SJSA1 (cell line): Measurements from ENCODE around the gene SLC2A4RG. TPM values are rescaled to one million over a fixed set of nuclear protein-coding genes. Genes with fewer than 3 reads are reported as not detected.

Experiments
- DNase-seq, 2 experiments: peaks; one replicate each; pipeline ENCODE4 v3.0.0-alpha.2; 2015 to 2020; ENCODE audit warnings: low spot score in 2 of 2, low read depth in 1 of 2
- H3K27ac ChIP-seq: fragments of 250-450 bp; sonication (Bioruptor Pico); 2 replicates; pipeline ENCODE4 v1.5.1; 2020; ENCODE audit warnings: mild to moderate bottlenecking, moderate library complexity
- H3K27me3 ChIP-seq: fragments of 250-450 bp; sonication (Bioruptor Pico); replicated peaks from 2 replicates; pipeline ENCODE4 v1.5.1; 2020; ENCODE audit warnings: mild to moderate bottlenecking, moderate library complexity
- H3K36me3 ChIP-seq: fragments of 250-450 bp; sonication (Bioruptor Pico); 2 replicates; pipeline ENCODE4 v1.5.1; 2020; ENCODE audit warnings: mild to moderate bottlenecking
- H3K4me1 ChIP-seq: fragments of 250-450 bp; sonication (Bioruptor Pico); replicated peaks from 2 replicates; pipeline ENCODE4 v1.6.1; 2021; ENCODE audit warnings: mild to moderate bottlenecking
- H3K4me3 ChIP-seq: fragments of 250-450 bp; sonication (Bioruptor Pico); 2 replicates; pipeline ENCODE4 v1.5.1; 2020; ENCODE audit warnings: mild to moderate bottlenecking
- H3K9me3 ChIP-seq: fragments of 250-450 bp; sonication (Bioruptor Pico); replicated peaks from 2 replicates; pipeline ENCODE4 v1.5.1; 2020; ENCODE audit warnings: mild to moderate bottlenecking
- total RNA-seq: library from RNA; depleted of rRNA; stranded (reverse); fragments of >200 nt; shearing (Covaris generic); gene quantifications from 2 replicates; pipeline ENCODE4 v1.2.3, GENCODE V29; 2014; rRNA removed

SLC2A4RG gene
- total RNA-seq = 66.9 and 95.6 TPM in 2 replicates

GRCh38 chr20:63739130-63740069, at the start of gene SLC2A4RG:
Gene SLC2A4RG, plus strand, starts transcription at chr20:63739776. Its CDS starts 137 bp downstream, at chr20:63739913.
- peak within 1 kb of the TSS; percentile 57 for H3K4me3 ChIP-seq
- H3K27ac ChIP-seq = peak within 1 kb of the TSS; percentile 45
- H3K4me1 ChIP-seq = peaks cover 15% of the 10 kb centered on the region
- peaks cover 71% of the 10 kb centered on the region for H3K36me3 ChIP-seq
- H3K27me3 ChIP-seq = no peaks in the 10 kb centered on the region
- peak; percentile 50 to 70 for DNase-seq
- 0 out of 2 replicates have a peak, but pooled peaks cover 2% of the 10 kb centered on the region for H3K9me3 ChIP-seq

GRCh38 chr20:63690003-63690897, 49.3 kb upstream of the SLC2A4RG start:
- no peak overlapping the region for H3K27ac ChIP-seq
- H3K4me3 ChIP-seq = no peak overlapping the region
- H3K4me1 ChIP-seq = no peaks in the 10 kb centered on the region
- no peak for DNase-seq
- H3K9me3 ChIP-seq = no peaks in the 10 kb centered on the region
- no peaks in the 10 kb centered on the region for H3K27me3 ChIP-seq
- H3K36me3 ChIP-seq = peaks cover 47% of the 10 kb centered on the region

- H3K27ac ChIP-seq = no peak overlapping the region
- no peaks in the 10 kb centered on the region for H3K4me1 ChIP-seq
- H3K4me3 ChIP-seq = no peak overlapping the region
- no peaks in the 10 kb centered on the region for H3K27me3 ChIP-seq
- no peak for DNase-seq
- no peaks in the 10 kb centered on the region for H3K9me3 ChIP-seq
- H3K36me3 ChIP-seq = peaks cover 47% of the 10 kb centered on the region
Measured at GRCh38 chr20:63690898-63691710, 48.5 kb upstream of the SLC2A4RG start.

- Histone ChIP-seq H3K4me1 (no peaks in the 10 kb centered on the region), H3K36me3 (peaks cover 46% of the 10 kb centered on the region), H3K27ac (no peak overlapping the region), H3K4me3 (no peak overlapping the region), H3K9me3 (no peaks in the 10 kb centered on the region), H3K27me3 (no peaks in the 10 kb centered on the region)
- DNase-seq = no peak
Measured at GRCh38 chr20:63691711-63692435, 47.7 kb upstream of the SLC2A4RG start.

GRCh38 chr20:63692436-63693082, 47.0 kb upstream of the SLC2A4RG start:
- H3K27me3 ChIP-seq = no peaks in the 10 kb centered on the region
- no peak overlapping the region for H3K4me3 ChIP-seq
- peaks cover 50% of the 10 kb centered on the region for H3K36me3 ChIP-seq
- no peaks in the 10 kb centered on the region for H3K9me3 ChIP-seq
- no peak overlapping the region for H3K27ac ChIP-seq
- DNase-seq = no peak
- peaks cover 3% of the 10 kb centered on the region; the same call in 1 of the 2 replicates for H3K4me1 ChIP-seq

GRCh38 chr20:63693083-63693732, 46.4 kb upstream of the SLC2A4RG start:
- Histone ChIP-seq H3K27ac (no peak overlapping the region), H3K4me1 (peaks cover 8% of the 10 kb centered on the region), H3K27me3 (no peaks in the 10 kb centered on the region), H3K4me3 (no peak overlapping the region), H3K9me3 (no peaks in the 10 kb centered on the region), H3K36me3 (peaks cover 56% of the 10 kb centered on the region)
- DNase-seq = no peak

GRCh38 chr20:63693733-63694583, 45.6 kb upstream of the SLC2A4RG start:
- H3K4me1 ChIP-seq = peaks cover 16% of the 10 kb centered on the region
- H3K9me3 ChIP-seq = no peaks in the 10 kb centered on the region
- no peaks in the 10 kb centered on the region for H3K27me3 ChIP-seq
- no peak overlapping the region for H3K27ac ChIP-seq
- DNase-seq = no peak
- peaks cover 58% of the 10 kb centered on the region for H3K36me3 ChIP-seq
- H3K4me3 ChIP-seq = no peak overlapping the region

GRCh38 chr20:63694584-63695423, 44.8 kb upstream of the SLC2A4RG start:
- H3K4me3 ChIP-seq = no peak overlapping the region
- H3K9me3 ChIP-seq = no peaks in the 10 kb centered on the region
- H3K4me1 ChIP-seq = peaks cover 24% of the 10 kb centered on the region
- H3K36me3 ChIP-seq = peaks cover 63% of the 10 kb centered on the region
- no peak overlapping the region for H3K27ac ChIP-seq
- DNase-seq = no peak
- no peaks in the 10 kb centered on the region for H3K27me3 ChIP-seq

- peaks cover 27% of the 10 kb centered on the region for H3K4me1 ChIP-seq
- H3K4me3 ChIP-seq = no peak overlapping the region
- H3K9me3 ChIP-seq = no peaks in the 10 kb centered on the region
- peaks cover 68% of the 10 kb centered on the region for H3K36me3 ChIP-seq
- no peak overlapping the region for H3K27ac ChIP-seq
- H3K27me3 ChIP-seq = no peaks in the 10 kb centered on the region
- no peak for DNase-seq
Measured at GRCh38 chr20:63695424-63696305, 43.9 kb upstream of the SLC2A4RG start.

- DNase-seq = no peak
- H3K27me3 ChIP-seq = no peaks in the 10 kb centered on the region
- peaks cover 67% of the 10 kb centered on the region for H3K36me3 ChIP-seq
- H3K9me3 ChIP-seq = no peaks in the 10 kb centered on the region
- no peak overlapping the region for H3K27ac ChIP-seq
- no peak overlapping the region for H3K4me3 ChIP-seq
- H3K4me1 ChIP-seq = peaks cover 27% of the 10 kb centered on the region
Measured at GRCh38 chr20:63696306-63696627, 43.3 kb upstream of the SLC2A4RG start.
